OCI-LY3 (cell line): ENCODE measurements around the gene USP53.

Experiments
- H2AFZ ChIP-seq: fragments of 200-600, 300-600 bp; shearing (Covaris generic); 2 replicates; pipeline ENCODE4 v1.6.0; 2014; ENCODE audit warnings: antibody characterized with exemption, low read depth, low read length
- H3K27ac ChIP-seq: fragments of 200-600, 300-600 bp; sonication (generic); 2 replicates; pipeline ENCODE4 v1.5.1; 2014; ENCODE audit warnings: mild to moderate bottlenecking, low read length, moderate library complexity, mixed read lengths
- H3K27me3 ChIP-seq: fragments of 200-600, 300-600 bp; sonication (generic); 2 replicates; pipeline ENCODE4 v1.6.1; 2014; ENCODE audit warnings: low read depth, low read length, mixed read lengths
- H3K36me3 ChIP-seq: fragments of 200-600, 300-600 bp; sonication (generic); replicated peaks from 2 replicates; pipeline ENCODE3; 2014; ENCODE audit warnings: low read depth, low read length, mixed read lengths
- H3K4me1 ChIP-seq: fragments of 300-600, 200-600 bp; sonication (generic); 2 replicates; pipeline ENCODE4 v1.6.1; 2014; ENCODE audit warnings: low read length, mixed read lengths
- H3K4me2 ChIP-seq: fragments of 200-600, 300-600 bp; sonication (generic); 2 replicates; pipeline ENCODE4 v1.6.1; 2014; ENCODE audit warnings: low read length, mixed read lengths
- H3K4me3 ChIP-seq: fragments of 300-600, 200-600 bp; sonication (generic); 2 replicates; pipeline ENCODE4 v1.5.1; 2014; ENCODE audit warnings: antibody characterized with exemption, mild to moderate bottlenecking, low read length, moderate library complexity
- H3K79me2 ChIP-seq: fragments of 300-600, 200-600 bp; shearing (Covaris generic); 2 replicates; pipeline ENCODE4 v1.6.1; 2014; ENCODE audit warnings: mild to moderate bottlenecking, low read length, mixed read lengths
- H3K9ac ChIP-seq: fragments of 300-600, 200-600 bp; shearing (Covaris generic); 2 replicates; pipeline ENCODE4 v1.6.0; 2014; ENCODE audit warnings: mild to moderate bottlenecking, low read length, moderate library complexity
- H3K9me3 ChIP-seq: fragments of 200-600, 300-600 bp; shearing (Covaris generic); 2 replicates; pipeline ENCODE4 v1.6.1; 2014; ENCODE audit warnings: low read length, mixed read lengths; ENCODE audit not compliant: insufficient read depth
- H4K20me1 ChIP-seq: fragments of 200-600, 300-600 bp; sonication (generic); 2 replicates; pipeline ENCODE4 v1.6.1; 2016; ENCODE audit warnings: low read length, mixed read lengths; ENCODE audit not compliant: insufficient read depth
- CTCF ChIP-seq: fragments of 200-600, 300-600 bp; sonication (generic); IDR thresholded peaks from 2 replicates; pipeline ENCODE4 v1.5.1; 2014; ENCODE audit warnings: antibody characterized with exemption, low read length, low read depth
- EZH2phosphoT487 ChIP-seq: fragments of 200-600 bp; shearing (Covaris generic); IDR thresholded peaks from 2 replicates; pipeline ENCODE4 v1.6.1; 2018; ENCODE audit warnings: antibody characterized with exemption, mixed run types, low read depth

USP53 gene

GRCh38 chr4:119191505-119191904 lies 21.0 kb upstream of the USP53 start:
- H3K79me2 ChIP-seq: no peaks in the 10 kb centered on the region
- H3K4me3 ChIP-seq: no peak overlapping the region
- H3K4me2 ChIP-seq: no peak overlapping the region
- no peak overlapping the region for H3K9ac ChIP-seq
- no peaks in the 10 kb centered on the region for H3K4me1 ChIP-seq
- H2AFZ ChIP-seq: no peak overlapping the region
- H3K9me3 ChIP-seq: no peaks in the 10 kb centered on the region
- no peaks in the 10 kb centered on the region for H3K36me3 ChIP-seq
- no peaks in the 10 kb centered on the region for H4K20me1 ChIP-seq
- no peaks in the 10 kb centered on the region for H3K27me3 ChIP-seq
- TF ChIP-seq EZH2phosphoT487 (no peak), CTCF (no peak)
- H3K27ac ChIP-seq: no peak overlapping the region

GRCh38 chr4:119197772-119198212 lies 14.7 kb upstream of the USP53 start:
- H4K20me1 ChIP-seq: no peaks in the 10 kb centered on the region
- H3K27me3 ChIP-seq: no peaks in the 10 kb centered on the region
- no peaks in the 10 kb centered on the region for H3K9me3 ChIP-seq
- no peak overlapping the region for H3K4me3 ChIP-seq
- no peak overlapping the region for H2AFZ ChIP-seq
- H3K9ac ChIP-seq: no peak overlapping the region
- H3K36me3 ChIP-seq: no peaks in the 10 kb centered on the region
- H3K27ac ChIP-seq: no peak overlapping the region
- no peaks in the 10 kb centered on the region for H3K79me2 ChIP-seq
- TF ChIP-seq CTCF (no peak), EZH2phosphoT487 (no peak)
- H3K4me2 ChIP-seq: no peak overlapping the region
- H3K4me1 ChIP-seq: no peaks in the 10 kb centered on the region

- Histone ChIP-seq H3K27ac (no peak overlapping the region), H3K27me3 (no peaks in the 10 kb centered on the region), H4K20me1 (no peaks in the 10 kb centered on the region), H3K79me2 (no peaks in the 10 kb centered on the region), H2AFZ (no peak overlapping the region), H3K36me3 (no peaks in the 10 kb centered on the region), H3K4me2 (no peak overlapping the region), H3K9me3 (no peaks in the 10 kb centered on the region), H3K4me1 (peaks cover 8% of the 10 kb centered on the region), H3K4me3 (no peak overlapping the region), H3K9ac (no peak overlapping the region)
- TF ChIP-seq EZH2phosphoT487: no peak
- no peak for TF ChIP-seq CTCF
Measured at GRCh38 chr4:119204916-119205315, 7.6 kb upstream of the USP53 start.

- Histone ChIP-seq H3K4me2 (no peak overlapping the region), H3K36me3 (no peaks in the 10 kb centered on the region), H3K9me3 (no peaks in the 10 kb centered on the region), H3K79me2 (no peaks in the 10 kb centered on the region), H3K27me3 (no peaks in the 10 kb centered on the region), H3K27ac (no peak overlapping the region), H2AFZ (no peak overlapping the region), H4K20me1 (no peaks in the 10 kb centered on the region), H3K9ac (no peak overlapping the region), H3K4me3 (no peak overlapping the region), H3K4me1 (peaks cover 10% of the 10 kb centered on the region)
- TF ChIP-seq EZH2phosphoT487 (no peak), CTCF (no peak)
Measured at GRCh38 chr4:119205690-119206089, 6.8 kb upstream of the USP53 start.
